GM12878 (cell line): ENCODE measurements around the gene TSGA10. TPM values are rescaled to one million over a fixed set of nuclear protein-coding genes. Genes with fewer than 3 reads are reported as not detected.

ENCODE experiments used
- ATAC-seq: fragments of 200-7000 bp; cut with Tn5 transposase; 3 replicates; pipeline ENCODE4 v1.9.1; 2020; ENCODE audit warnings: mild to moderate bottlenecking, moderate library complexity
- BruUV-seq: library from RNA; stranded (reverse); fragments of 400-500 nt; replicated peaks from 2 replicates; lab custom pipeline; 2021; lab: Mats Ljungman, UMichigan
- CTCF ChIA-PET: fragments of 300-600 bp; sonication (Branson Sonifier 250); formaldehyde crosslinking; extraction: SDS; loops from one replicate; lab custom pipeline; 2021; ENCODE audit warnings: inconsistent platforms; lab: Yijun Ruan, JAX
- POLR2A ChIA-PET: fragments of 350-600 bp; formaldehyde crosslinking; extraction: SDS; loops from one replicate; lab custom pipeline; 2021; ENCODE audit warnings: inconsistent platforms; lab: Charles Lee
- RAD21 ChIA-PET: fragments of 300-600 bp; sonication (Branson Sonifier 250); formaldehyde crosslinking; loops from one replicate; lab custom pipeline; 2023; ENCODE audit warnings: antibody characterized with exemption; ENCODE audit not compliant: unreplicated experiment; lab: Charles Lee
- SMC1A ChIA-PET: fragments of 300-600 bp; sonication (Branson Sonifier 250); formaldehyde crosslinking; loops from one replicate; lab custom pipeline; 2023; ENCODE audit not compliant: unreplicated experiment, uncharacterized antibody; lab: Charles Lee
- DNase-seq: peaks from one replicate; pipeline ENCODE4 v3.0.0-alpha.2; 2011; ENCODE audit warnings: low read depth, low spot score
- FAIRE-seq: peaks from 3 replicates; lab custom pipeline; 2011; peaks lifted over from hg19 to GRCh38; lab: Jason Lieb, UNC
- H2AFZ ChIP-seq: 2 replicates; pipeline ENCODE4 v1.6.0; 2011; ENCODE audit warnings: low read depth, low read length, control low read depth; ENCODE audit not compliant: control insufficient read depth
- H3K27ac ChIP-seq: 2 replicates; pipeline ENCODE4 v1.5.1; 2011; ENCODE audit warnings: control low read depth; ENCODE audit not compliant: control insufficient read depth, insufficient read depth
- H3K27me3 ChIP-seq, 2 experiments: replicated peaks in 1 of 2; 2 replicates each; pipeline versions ENCODE4 v1.6.0 to v1.6.1; 2011; ENCODE audit warnings: low read length in 1 of 2; ENCODE audit not compliant: control insufficient read depth in 2 of 2, insufficient read depth in 2 of 2
- H3K36me3 ChIP-seq, 2 experiments: 2 replicates each; pipeline ENCODE4 v1.5.1; 2011; ENCODE audit warnings: low read length in 1 of 2; ENCODE audit not compliant: control insufficient read depth in 2 of 2, insufficient read depth in 2 of 2
- H3K4me1 ChIP-seq: 2 replicates; pipeline ENCODE4 v1.6.1; 2011; ENCODE audit warnings: mild to moderate bottlenecking, low read length, moderate library complexity, mixed read lengths; ENCODE audit not compliant: control insufficient read depth, insufficient read depth
- H3K4me2 ChIP-seq: 2 replicates; pipeline ENCODE4 v1.6.0; 2011; ENCODE audit warnings: control low read depth; ENCODE audit not compliant: control insufficient read depth, insufficient read depth
- H3K4me3 ChIP-seq: fragments of 200-600 bp; sonication (generic); 2 replicates; pipeline ENCODE4 v1.5.1; 2016
- H3K79me2 ChIP-seq: 2 replicates; pipeline ENCODE4 v1.6.0; 2011; ENCODE audit warnings: low read length; ENCODE audit not compliant: control insufficient read depth, insufficient read depth
- H3K9ac ChIP-seq: 2 replicates; pipeline ENCODE4 v1.8.0; 2011; ENCODE audit warnings: low read length, control low read depth, mixed read lengths; ENCODE audit not compliant: control insufficient read depth, insufficient read depth
- H3K9me3 ChIP-seq: replicated peaks from 3 replicates; pipeline ENCODE4 v1.5.1; 2011; ENCODE audit warnings: mild to moderate bottlenecking, low read length; ENCODE audit not compliant: control insufficient read depth, insufficient read depth
- H4K20me1 ChIP-seq: 2 replicates; pipeline ENCODE4 v1.6.0; 2011; ENCODE audit not compliant: control insufficient read depth, insufficient read depth
- ASH2L ChIP-seq: fragments of 300-600, 200-600 bp; sonication (generic); IDR thresholded peaks from 2 replicates; pipeline ENCODE4 v1.6.1; 2017; ENCODE audit warnings: low read depth, mild to moderate bottlenecking, borderline replicate concordance
- CHD4 ChIP-seq: fragments of 200-600 bp; sonication (generic); IDR thresholded peaks from 2 replicates; pipeline ENCODE4 v1.6.1; 2016; ENCODE audit warnings: mild to moderate bottlenecking
- EP300 ChIP-seq, 2 experiments: fragments of 150-350 bp in 1 of 2; IDR thresholded peaks; 2 replicates each; pipeline ENCODE4 v1.6.1; 2011 to 2012; ENCODE audit warnings: low read depth in 2 of 2, low read length in 2 of 2, borderline replicate concordance in 1 of 2, improper control_type of control experiment in 1 of 2, inconsistent platforms in 1 of 2; ENCODE audit not compliant: control insufficient read depth in 1 of 2
- NFXL1 ChIP-seq: fragments of 450-650 bp; IDR thresholded peaks from 2 replicates; pipeline ENCODE4 v1.6.1; 2017; ENCODE audit warnings: antibody characterized with exemption, mild to moderate bottlenecking, borderline replicate concordance
- NR2F1 ChIP-seq: fragments of 450-650 bp; conservative IDR thresholded peaks from 2 replicates; pipeline ENCODE4 v1.6.1; 2017; ENCODE audit warnings: mild to moderate bottlenecking
- PAX5 ChIP-seq: IDR thresholded peaks from 2 replicates; pipeline ENCODE4 v1.6.1; 2011; ENCODE audit warnings: low read depth, low read length, borderline replicate concordance
- POLR2AphosphoS5 ChIP-seq: IDR thresholded peaks from 2 replicates; pipeline ENCODE4 v1.6.1; 2011; ENCODE audit warnings: mild to moderate bottlenecking, low read length, inconsistent platforms
- POU2F2 ChIP-seq: IDR thresholded peaks from 3 replicates; pipeline ENCODE4 v1.6.1; 2011; ENCODE audit warnings: low read depth, mild to moderate bottlenecking, low read length, borderline replicate concordance
- RB1 ChIP-seq: fragments of 450-650 bp; formaldehyde crosslinking; IDR thresholded peaks from 2 replicates; pipeline ENCODE4 v1.6.1; 2017; ENCODE audit warnings: mild to moderate bottlenecking, borderline replicate concordance
- TARDBP ChIP-seq: IDR thresholded peaks from 2 replicates; pipeline ENCODE4 v1.6.1; 2016; ENCODE audit warnings: borderline replicate concordance
- ZZZ3 ChIP-seq: IDR thresholded peaks from 2 replicates; pipeline ENCODE4 v1.6.1; 2011; ENCODE audit warnings: low read depth; ENCODE audit not compliant: control insufficient read depth, insufficient read length
- WGBS: methylation state at CpG from one replicate; pipeline ENCODE4 v1.1.6; 2016; ENCODE audit warnings: low lambda C conversion rate; ENCODE audit not compliant: insufficient replicate concordance, insufficient coverage; ENCODE audit errors: missing lambda C conversion rate; 5-methylcytosine and 5-hydroxymethylcytosine counted together
- in situ Hi-C: fragments of 300-500 bp; cut with MboI; formaldehyde crosslinking; loops from 9 replicates; pipeline ENCODE4 v1.14.3; 2018; ENCODE audit warnings: mixed read lengths
- intact Hi-C: fragments of 100-400 bp; cut with micrococcal nuclease; formaldehyde crosslinking; loops from one replicate; pipeline ENCODE4 v1.14.2; 2022; ENCODE audit not compliant: unreplicated experiment
- polyA plus RNA-seq, 11 experiments: library from polyadenylated mRNA; depleted of rRNA in 4 of 11; unstranded in 6 of 11; stranded (reverse) in 5 of 11; fragments of >200 nt; fragmentation: Nextera tagmentation in 4 of 11; fragmentation: Illumina TruSeq in 1 of 11; extraction: Ambion mirVana in 4 of 11; extraction: Trizol in 1 of 11; gene quantifications; 1 replicate in 1 of 11; 2 replicates in 10 of 11; pipeline versions ENCODE4 v1.2.1 to v1.2.3, GENCODE V29; 2011 to 2016; ENCODE audit warnings: inconsistent platforms in 2 of 11, missing spikeins in 2 of 11, low read depth in 1 of 11
- total RNA-seq, 4 experiments: library from RNA; depleted of rRNA in 3 of 4; stranded (reverse); fragments of >200 nt in 3 of 4; fragmentation: Illumina TruSeq in 1 of 4; extraction: Trizol in 1 of 4; gene quantifications; 2 replicates each; pipeline versions ENCODE4 v1.2.1 to v1.2.3, GENCODE V29; 2013 to 2021
- TF ChIP-seq, protein P1 (sequence below): IDR thresholded peaks from 2 replicates; pipeline ENCODE4 v1.6.1; 2011; ENCODE audit warnings: low read depth, low read length, improper control_type of control experiment, borderline replicate concordance

Gene TSGA10
- total and polyA plus RNA-seq, 10 of the 15 experiments (the other 5 are each of a cell fraction or from before 2014, with no cell fraction given): 5.3 to 13.5 (median 8.6) TPM

DNA sequence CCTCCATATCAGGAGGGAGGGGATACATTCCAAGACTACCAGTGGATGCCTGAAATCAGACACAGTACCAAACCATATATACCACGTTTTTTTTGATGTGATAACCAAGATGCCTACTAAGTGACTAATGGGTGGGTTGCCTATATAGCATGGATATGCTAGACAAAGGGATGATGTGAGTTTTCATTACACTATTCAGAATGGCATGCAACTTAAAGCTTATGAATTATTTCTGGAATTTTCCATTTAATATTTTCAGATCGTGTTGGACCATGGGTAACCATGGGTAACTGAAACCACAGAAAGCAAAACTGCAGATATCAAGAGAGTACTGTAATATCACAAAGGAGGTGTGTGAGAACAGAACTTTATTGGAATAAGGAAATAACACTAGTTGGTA lies 179.1 kb downstream of the TSGA10 start (continued):
- TF ChIP-seq CHD4: no peak

DNA sequence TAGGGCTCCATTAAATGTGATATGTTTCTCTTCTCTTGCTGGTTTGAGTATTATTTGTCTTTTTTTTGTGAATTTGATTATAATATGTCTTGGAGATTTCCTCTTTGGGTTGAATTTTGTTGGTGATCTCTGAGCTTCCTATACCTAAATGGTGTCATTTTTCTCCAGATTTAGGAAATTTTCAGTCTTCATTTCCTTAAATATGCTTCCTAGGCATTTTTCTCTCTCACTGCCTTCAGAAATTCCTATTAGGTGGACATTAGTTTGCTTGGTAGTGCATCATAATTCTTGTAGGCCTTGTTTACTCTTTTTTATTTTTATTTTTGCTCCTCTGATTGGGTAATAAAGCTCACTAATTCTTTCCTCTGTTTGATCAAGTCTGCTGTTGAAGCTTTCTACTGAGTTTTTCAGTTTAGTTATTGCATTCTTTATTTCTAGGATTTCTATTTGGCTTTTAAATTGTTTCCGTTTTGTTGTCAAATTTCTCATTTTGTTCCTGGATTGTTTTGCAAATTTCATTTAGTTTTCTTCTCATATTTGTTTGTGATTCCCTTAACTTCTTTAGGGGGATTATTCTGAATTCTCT lies 182.1 kb downstream of the TSGA10 start:
- DNase-seq: no peak
- Histone ChIP-seq H2AFZ (no peak overlapping the region), H3K9me3 (peaks cover 4% of the 10 kb centered on the region; the same call in 2 of the 3 replicates)
- TF ChIP-seq TARDBP (no peak), EP300 (IDR thresholded peaks at IDR 0.05; ENCODE audit: borderline replicate concordance in 1 of 2, control insufficient read depth in 1 of 2, low read depth in 2 of 2, low read length in 2 of 2) (no peak), PAX5 (no peak), RB1 (no peak), NFXL1 (no peak), ASH2L (no peak), POLR2AphosphoS5 (no peak), NR2F1 (no peak), ZZZ3 (no peak), POU2F2 (no peak)
- TF ChIP-seq, protein P1, sequence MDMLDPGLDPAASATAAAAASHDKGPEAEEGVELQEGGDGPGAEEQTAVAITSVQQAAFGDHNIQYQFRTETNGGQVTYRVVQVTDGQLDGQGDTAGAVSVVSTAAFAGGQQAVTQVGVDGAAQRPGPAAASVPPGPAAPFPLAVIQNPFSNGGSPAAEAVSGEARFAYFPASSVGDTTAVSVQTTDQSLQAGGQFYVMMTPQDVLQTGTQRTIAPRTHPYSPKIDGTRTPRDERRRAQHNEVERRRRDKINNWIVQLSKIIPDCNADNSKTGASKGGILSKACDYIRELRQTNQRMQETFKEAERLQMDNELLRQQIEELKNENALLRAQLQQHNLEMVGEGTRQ: no peak
- TF ChIP-seq, all 136 proteins: peak for 0
- ATAC-seq (no peak), FAIRE-seq (no peak)
- no peaks in the 10 kb centered on the region for H4K20me1 ChIP-seq
- H3K27ac ChIP-seq: no peak overlapping the region
- WGBS: 35% methylated on average over 1 of the region's 1 CpG
- H3K79me2 ChIP-seq: no peaks in the 10 kb centered on the region
- ChIA-PET RAD21 (no interaction called here), POLR2A (no interaction called here), SMC1A (no interaction called here), CTCF (no interaction called here)
- no TSS peak for BruUV-seq
- intact Hi-C loops (no loop called here), in situ Hi-C loops (no loop called here)
- H3K4me1 ChIP-seq: no peaks in the 10 kb centered on the region
- no peaks in the 10 kb centered on the region for H3K36me3 ChIP-seq
- no peak overlapping the region for H3K4me3 ChIP-seq
- H3K27me3 ChIP-seq: no peaks in the 10 kb centered on the region
- H3K9ac ChIP-seq: no peak overlapping the region
- no peak overlapping the region for H3K4me2 ChIP-seq
